Adrenal gland (tissue), 12 donors: ENCODE results near the gene TLCD3A. TPM values are rescaled to one million over a fixed set of nuclear protein-coding genes. Genes with fewer than 3 reads are reported as not detected.

Experiments used
- DNase-seq, 7 donors: peaks; one replicate each; pipeline ENCODE4 v3.0.0-alpha.2; 2019 to 2020
- H3K27ac ChIP-seq, 5 donors: fragments of 200-600 bp; sonication (generic) in 4 of 5; 1 replicate in 3 of 5; 2 replicates in 2 of 5; pipeline versions ENCODE4 v1.5.1 to v1.8.0; 2016 to 2020; ENCODE audit warnings: mild to moderate bottlenecking in 1 of 5
- H3K27me3 ChIP-seq: fragments of 200-600 bp; 2 replicates; pipeline ENCODE4 v1.8.0; 2021
- H3K36me3 ChIP-seq, 2 donors: fragments of 200-600 bp; replicated peaks in 1 of 2; 1 replicate in 1 of 2; 2 replicates in 1 of 2; pipeline versions ENCODE4 v1.5.1 to v1.8.0; 2018 to 2022
- H3K4me1 ChIP-seq, 2 donors: fragments of 200-600 bp; replicated peaks in 1 of 2; 1 replicate in 1 of 2; 2 replicates in 1 of 2; pipeline versions ENCODE4 v1.5.1 to v1.8.0; 2018 to 2021
- H3K4me3 ChIP-seq, 4 donors: fragments of 200-600 bp; sonication (generic) in 3 of 4; one replicate each; pipeline ENCODE4 v1.5.1; 2016 to 2018
- H3K9me3 ChIP-seq, 3 donors: fragments of 200-600 bp; sonication (generic) in 1 of 3; replicated peaks in 1 of 3; 1 replicate in 2 of 3; 2 replicates in 1 of 3; pipeline versions ENCODE4 v1.5.1 to v1.8.0; 2016 to 2021
- POLR2A ChIP-seq, 2 donors: fragments of 450-650 bp; IDR thresholded peaks; one replicate each; pipeline ENCODE4 v1.6.1; 2017; ENCODE audit warnings: antibody characterized with exemption in 2 of 2, mild to moderate bottlenecking in 2 of 2, moderate library complexity in 1 of 2
- WGBS, 4 donors: extraction: QIAGEN DNeasy Blood & Tissue Kit in 2 of 4; methylation state at CpG; one replicate each; pipeline versions ENCODE4 v1.1.5 to v1.1.7; 2013 to 2017; 5-methylcytosine and 5-hydroxymethylcytosine counted together
- intact Hi-C, 2 donors: fragments of 100-400 bp; cut with DNase I; formaldehyde crosslinking; loops; one replicate each; pipeline versions ENCODE4 v1.14.1 to v1.15.0; 2022 to 2023
- polyA plus RNA-seq, 3 donors: library from polyadenylated mRNA; stranded (reverse); fragments of 200-250 nt in 2 of 3; fragments of 350-450 nt in 1 of 3; fragmentation: Illumina TruSeq in 1 of 3; extraction: RNeasy Lipid Tissue Mini Kit (QIAGEN cat#74804) in 1 of 3; gene quantifications; one replicate each; pipeline ENCODE4 v1.2.3, GENCODE V29; 2013 to 2014
- total RNA-seq, 9 donors: library from RNA; depleted of rRNA in 4 of 9; stranded (reverse); fragments of >200 nt in 4 of 9; fragments of 120-200 nt in 1 of 9; fragmentation: NEBNext Ultra II Directional in 1 of 9; extraction: Animal tissue kit (Norgen Biotek cat#: 25700) in 1 of 9; gene quantifications; one replicate each; pipeline versions ENCODE4 v1.1.0 to v1.2.4, GENCODE V29; 2013 to 2023
- TF ChIP-seq, protein P1 (sequence below), 6 experiments: fragments of 450-650 bp in 4 of 6; fragments of 200-600 bp in 2 of 6; sonication (generic) in 1 of 6; IDR thresholded peaks; 1 replicate in 5 of 6; 2 replicates in 1 of 6; pipeline versions ENCODE4 v1.5.1 to v1.8.0; 2016 to 2021; ENCODE audit warnings: antibody characterized with exemption in 6 of 6, mild to moderate bottlenecking in 2 of 6, moderate library complexity in 1 of 6
- donor health status: healthy with polysubstance abuse.
- donor health status: Bipolar disorder and iron deficiency.
- donor health status: DM: yes; HTN: yes; CAD: no.
- donor health status: DM: no; HTN: no; CAD: no.
- donor health status: DM: no; HTN: no; CAD: no.
- donor health status: DM: yes; HTN: yes; CAD: no.

TLCD3A gene
- total and polyA plus RNA-seq, 12 donors: 0.72 to 8.7 (median 4.2) TPM

- Histone ChIP-seq H3K4me3 (no peak overlapping the region), H3K27me3 (no peaks in the 10 kb centered on the region), H3K4me1 (peaks cover 0 to 4% of the 10 kb centered on the region in 2 donors), H3K27ac (no peak overlapping the region), H3K36me3 (peaks cover 0 to 44% of the 10 kb centered on the region in 2 donors), H3K9me3 (no peaks in the 10 kb centered on the region)
- WGBS, 4 donors: 90 to 96% (median 92%) methylated on average over 18 to 19 of the region's 19 CpGs
- no peak for TF ChIP-seq POLR2A (IDR thresholded peaks at IDR 0.05)
- TF ChIP-seq, protein P1, sequence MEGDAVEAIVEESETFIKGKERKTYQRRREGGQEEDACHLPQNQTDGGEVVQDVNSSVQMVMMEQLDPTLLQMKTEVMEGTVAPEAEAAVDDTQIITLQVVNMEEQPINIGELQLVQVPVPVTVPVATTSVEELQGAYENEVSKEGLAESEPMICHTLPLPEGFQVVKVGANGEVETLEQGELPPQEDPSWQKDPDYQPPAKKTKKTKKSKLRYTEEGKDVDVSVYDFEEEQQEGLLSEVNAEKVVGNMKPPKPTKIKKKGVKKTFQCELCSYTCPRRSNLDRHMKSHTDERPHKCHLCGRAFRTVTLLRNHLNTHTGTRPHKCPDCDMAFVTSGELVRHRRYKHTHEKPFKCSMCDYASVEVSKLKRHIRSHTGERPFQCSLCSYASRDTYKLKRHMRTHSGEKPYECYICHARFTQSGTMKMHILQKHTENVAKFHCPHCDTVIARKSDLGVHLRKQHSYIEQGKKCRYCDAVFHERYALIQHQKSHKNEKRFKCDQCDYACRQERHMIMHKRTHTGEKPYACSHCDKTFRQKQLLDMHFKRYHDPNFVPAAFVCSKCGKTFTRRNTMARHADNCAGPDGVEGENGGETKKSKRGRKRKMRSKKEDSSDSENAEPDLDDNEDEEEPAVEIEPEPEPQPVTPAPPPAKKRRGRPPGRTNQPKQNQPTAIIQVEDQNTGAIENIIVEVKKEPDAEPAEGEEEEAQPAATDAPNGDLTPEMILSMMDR (IDR thresholded peaks at IDR 0.05): no peak
- DNase-seq: no peak
- intact Hi-C loops: loop anchor here in 1 of 2 donors (10.0 kb wide), 2 partner anchors 83 to 263 kb away; no protein-coding TSS in a partner anchor
These were observed 59.4 kb downstream of the TLCD3A start for GRCh38 chr17:791829-792228.

DNA sequence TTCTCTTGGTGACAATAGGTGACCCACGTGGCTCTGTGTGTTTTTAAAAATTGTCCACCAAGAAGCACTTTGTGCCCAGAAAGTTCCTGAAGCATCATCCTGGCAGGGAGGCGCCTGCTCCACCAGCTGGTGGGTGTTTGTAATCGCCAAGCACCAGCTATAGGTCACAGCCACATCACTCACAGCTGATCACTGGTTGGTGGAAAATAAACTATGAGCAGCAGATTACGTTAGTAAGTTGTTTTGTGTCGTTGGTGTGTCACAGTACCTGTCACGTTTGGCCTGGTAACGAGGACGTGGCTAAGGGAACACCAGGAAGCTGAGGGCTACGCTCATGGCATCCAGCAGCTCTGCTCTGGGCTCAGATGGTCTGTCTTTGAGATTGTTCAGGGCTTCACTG, 59.9 kb downstream of the TLCD3A start:
- peaks cover 0 to 4% of the 10 kb centered on the region in 2 donors for H3K4me1 ChIP-seq
- H3K9me3 ChIP-seq: no peaks in the 10 kb centered on the region
- DNase-seq: no peak
- no peak for TF ChIP-seq POLR2A (IDR thresholded peaks at IDR 0.05)
- TF ChIP-seq, protein P1 (IDR thresholded peaks at IDR 0.05): no peak
- no peaks in the 10 kb centered on the region for H3K27me3 ChIP-seq
- WGBS, 4 donors: 81 to 90% (median 88%) methylated on average over 9 of the region's 9 CpGs
- peaks cover 0 to 44% of the 10 kb centered on the region in 2 donors for H3K36me3 ChIP-seq
- intact Hi-C loops: loop anchor here in 1 of 2 donors (10.0 kb wide), 2 partner anchors 83 to 263 kb away; no protein-coding TSS in a partner anchor
- no peak overlapping the region for H3K27ac ChIP-seq
- no peak overlapping the region for H3K4me3 ChIP-seq

Other genes starting within 250 kb of the TLCD3A start
- gene VPS53, start 17.8 kb upstream of the TLCD3A start, total RNA-seq: 10 to 100 TPM; 18.1 to 87.7 (median 47.9) TPM
- 10 to 100 TPM; 12.6 to 26.5 (median 19.1) TPM for gene VPS53, start 17.8 kb upstream of the TLCD3A start, polyA plus RNA-seq
- 10 to 100 TPM in 8 of 9 donors, 1 to 10 TPM in 1; 9.0 to 22.8 (median 14.7) TPM for gene GEMIN4, start 19.7 kb downstream of the TLCD3A start, total RNA-seq
- 10 to 100 TPM in 1 of 3 donors, 1 to 10 TPM in 2; 5.3 to 11.9 (median 8.4) TPM for gene GEMIN4, start 19.7 kb downstream of the TLCD3A start, polyA plus RNA-seq
- 100 to 1,000 TPM in 1 of 9 donors, 10 to 100 TPM in 8; 57.1 to 107 (median 75.3) TPM for gene GLOD4, start 49.7 kb downstream of the TLCD3A start, total RNA-seq
- 100 to 1,000 TPM in 1 of 3 donors, 10 to 100 TPM in 2; 29.8 to 106 (median 33.2) TPM for gene GLOD4, start 49.7 kb downstream of the TLCD3A start, polyA plus RNA-seq
- 10 to 100 TPM; 18.0 to 34.6 (median 20.0) TPM for gene MRM3, start 49.8 kb downstream of the TLCD3A start, total RNA-seq
- gene MRM3, start 49.8 kb downstream of the TLCD3A start, polyA plus RNA-seq: 10 to 100 TPM; 12.9 to 15.4 (median 13.0) TPM
- 10 to 100 TPM in 7 of 9 donors, 1 to 10 TPM in 2; 3.6 to 24.7 (median 12.8) TPM for gene NXN, start 247.2 kb downstream of the TLCD3A start, total RNA-seq
- gene NXN, start 247.2 kb downstream of the TLCD3A start, polyA plus RNA-seq: 1 to 10 TPM; 3.9 to 9.6 (median 5.7) TPM